Measurements from ENCODE around the gene IMMP2L.
"Not testable (repeated sequence)": the region's sequence is repeated elsewhere in the genome, so short reads cannot be mapped to it uniquely, and the experiment has no call there.

IMMP2L gene

DNA sequence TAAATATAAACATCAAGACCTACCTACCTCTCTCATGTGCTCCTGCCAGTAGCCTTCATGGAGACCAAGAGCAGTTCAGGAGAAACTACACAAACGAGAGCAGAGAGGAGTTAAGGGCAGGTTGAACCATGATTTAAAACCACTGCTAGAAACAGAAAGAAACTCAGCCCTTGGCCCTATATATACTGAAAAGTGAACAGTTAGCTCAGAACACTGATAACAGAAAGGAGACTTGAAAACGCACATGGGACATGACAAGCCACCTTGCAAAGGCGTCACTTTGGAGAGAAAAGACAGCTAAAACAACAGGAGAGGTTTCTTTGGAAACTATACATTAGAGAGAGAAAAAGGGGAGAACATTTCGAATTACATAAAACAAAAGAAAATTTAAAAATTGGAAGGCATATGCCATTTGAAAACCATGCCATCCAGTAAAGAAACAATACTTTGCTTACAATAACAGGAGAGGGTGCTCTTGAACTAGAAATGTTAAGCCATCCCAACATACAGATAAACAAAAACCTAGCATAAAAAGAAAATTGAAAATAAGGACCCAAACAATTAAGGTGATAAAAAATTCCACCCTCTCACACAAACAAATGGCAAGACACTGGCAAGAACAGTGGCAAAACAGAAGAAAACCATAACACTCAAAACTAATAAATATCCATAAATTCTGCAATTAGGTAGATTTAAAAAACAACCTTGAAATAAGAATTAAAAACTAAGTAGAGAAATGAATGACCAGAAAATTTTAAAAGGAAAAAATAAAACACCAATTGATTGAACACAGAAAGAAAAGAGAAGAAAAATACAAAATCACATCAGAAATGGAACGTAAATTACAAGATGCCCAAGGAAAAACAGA, 232.7 kb downstream of the IMMP2L start:
- no peak for DNase-seq (ENCODE audit: low read depth)

DNA sequence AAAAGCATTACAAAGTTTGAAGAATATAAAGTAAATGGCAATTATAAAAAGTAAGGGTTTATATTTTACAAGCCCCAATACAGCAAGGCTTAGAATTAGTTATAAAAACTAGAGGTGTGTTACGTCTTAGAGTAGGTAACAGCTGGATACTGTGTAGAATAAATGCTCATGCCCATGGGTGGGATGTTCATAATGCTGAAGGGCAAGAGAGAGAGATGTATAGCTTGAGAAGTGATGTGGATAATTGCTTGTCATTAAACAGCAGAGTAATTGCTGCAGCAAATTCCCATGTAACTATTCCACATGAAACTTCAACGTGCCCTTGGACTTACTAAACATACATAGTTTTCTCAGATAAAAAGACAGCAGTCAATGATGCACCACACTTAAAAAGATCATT, 233.8 kb downstream of the IMMP2L start:
- DNase-seq (ENCODE audit: low read depth), result no peak

DNA sequence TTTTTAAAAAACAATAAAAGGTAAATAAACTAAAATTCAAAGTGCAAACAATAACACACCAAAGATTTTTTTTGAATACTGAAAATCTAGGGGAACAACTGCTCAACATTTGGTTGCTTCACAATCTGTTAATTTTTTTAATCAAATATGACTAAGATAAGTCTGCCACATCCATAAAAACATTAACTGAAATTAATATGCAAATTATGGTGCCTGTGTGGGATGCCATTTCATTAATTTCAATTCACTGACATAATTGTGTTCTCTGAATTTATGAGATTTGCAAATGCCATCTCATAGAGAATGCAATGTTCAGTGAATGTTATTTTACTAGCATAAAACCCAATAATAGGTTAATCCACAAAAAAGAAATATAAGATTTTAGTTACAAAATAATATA, 237.5 kb downstream of the IMMP2L start:
- DNase-seq (ENCODE audit: low read depth), result no peak

DNA sequence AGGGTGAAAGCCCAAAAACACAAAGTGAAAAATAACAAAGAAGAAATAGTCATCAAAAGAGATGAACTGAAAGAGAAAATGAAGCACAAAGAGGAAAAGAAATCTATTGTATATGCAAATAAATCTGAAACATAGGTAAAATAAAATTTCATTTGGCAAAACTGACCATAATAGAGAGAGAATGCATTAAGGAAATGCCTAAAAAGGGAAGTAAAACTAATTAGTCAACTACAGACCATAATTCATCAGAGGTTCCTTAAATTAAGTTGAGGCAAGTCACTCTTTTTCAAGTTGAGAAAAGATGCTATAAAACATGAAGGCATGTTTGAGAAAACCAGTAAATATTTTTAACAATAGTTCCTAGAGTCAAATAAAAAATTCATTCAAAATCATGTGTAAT, 238.1 kb downstream of the IMMP2L start:
- no peak for DNase-seq (ENCODE audit: low read depth)

DNA sequence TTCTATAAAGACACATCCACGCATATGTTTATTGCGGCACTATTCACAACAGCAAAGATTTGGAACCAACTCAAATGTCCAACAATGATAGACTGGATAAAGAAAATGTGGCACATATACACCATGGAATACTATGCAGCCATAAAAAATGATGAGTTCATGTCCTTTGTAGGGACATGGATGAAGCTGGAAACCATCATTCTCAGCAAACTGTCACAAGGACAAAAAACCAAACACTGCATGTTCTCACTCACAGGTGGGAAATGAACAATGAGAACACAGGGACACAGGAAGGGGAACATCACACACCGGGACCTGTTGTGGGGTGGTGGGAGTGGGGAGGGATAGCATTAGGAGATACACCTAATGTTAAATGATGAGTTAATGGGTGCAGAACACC, 238.6 kb downstream of the IMMP2L start:
- DNase-seq (ENCODE audit: low read depth), result not testable (repeated sequence)

DNA sequence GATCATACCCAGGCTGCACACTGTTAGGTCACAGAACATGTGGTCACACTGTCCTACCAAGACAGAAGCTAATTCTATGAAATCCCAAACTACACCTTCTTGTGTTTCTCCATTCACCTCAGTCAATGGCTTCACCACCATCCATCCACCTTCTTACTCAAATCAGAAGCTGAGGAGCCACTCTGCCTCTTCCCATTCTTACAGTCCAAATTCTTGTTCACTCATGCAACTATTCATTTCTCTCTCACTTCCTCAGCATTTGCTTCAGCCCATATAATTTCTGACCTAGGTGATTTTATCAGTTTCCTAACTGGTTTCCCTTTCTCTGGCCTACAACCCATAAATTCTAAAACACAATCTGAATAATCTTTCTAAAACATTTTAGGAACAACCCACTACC, 242.2 kb downstream of the IMMP2L start:
- no peak for DNase-seq (ENCODE audit: low read depth)

DNA sequence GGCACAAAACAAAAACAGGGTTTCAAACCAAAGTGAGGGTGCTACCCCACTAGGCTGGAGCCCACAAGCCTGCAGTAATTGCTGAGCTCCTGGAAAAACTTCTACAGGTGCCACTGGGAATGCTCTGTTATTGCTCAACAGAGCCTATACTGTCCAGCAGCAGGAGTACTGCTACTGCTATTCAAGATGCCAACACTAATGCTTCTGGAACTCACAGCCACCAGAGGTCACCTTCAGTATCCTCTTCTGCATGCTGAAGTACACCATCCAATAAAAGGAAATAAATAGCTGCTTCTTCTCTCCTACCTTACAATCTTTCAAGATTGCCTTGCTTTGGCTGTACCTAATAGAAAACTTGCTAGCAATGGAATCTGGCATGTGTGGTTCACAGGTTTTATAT, 249.3 kb downstream of the IMMP2L start:
- DNase-seq (ENCODE audit: low read depth), result no peak

DNA sequence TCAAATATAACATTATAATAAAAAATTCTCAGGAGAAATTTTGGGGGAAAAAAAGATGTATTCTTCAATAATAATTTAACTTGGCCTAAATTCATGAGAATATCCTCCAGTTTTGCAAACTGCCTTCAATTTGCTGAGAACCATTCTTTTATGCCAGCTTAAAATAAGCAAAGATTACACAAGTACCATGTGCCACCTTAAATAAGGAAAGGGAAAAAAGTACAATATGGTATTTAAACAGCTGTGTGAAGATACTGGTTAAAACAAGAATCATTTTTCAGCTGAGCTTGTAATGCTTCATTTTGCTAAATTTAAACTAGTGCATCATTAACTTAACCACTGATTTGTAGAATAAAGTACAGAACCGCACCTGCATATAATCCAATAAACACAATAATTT, 253.6 kb downstream of the IMMP2L start:
- DNase-seq (ENCODE audit: low read depth), result no peak

DNA sequence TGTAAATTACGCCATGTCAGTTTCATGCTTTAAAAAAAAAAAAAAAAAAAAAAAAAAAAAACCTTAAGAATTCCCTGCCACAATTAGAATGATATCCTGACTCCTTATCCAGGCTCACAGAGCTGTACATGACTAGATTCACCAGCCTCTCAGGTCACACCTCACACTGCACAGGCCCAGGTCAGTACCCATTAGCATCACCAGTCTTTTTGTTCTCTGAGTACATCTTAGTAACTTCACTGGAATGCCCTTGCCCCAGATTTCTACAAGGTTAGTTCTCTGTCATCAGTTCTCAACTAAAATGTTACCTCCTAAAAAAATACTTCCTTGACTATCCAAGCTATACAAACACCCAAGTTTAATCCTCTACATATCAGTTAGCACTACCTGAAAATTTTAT, 260.4 kb downstream of the IMMP2L start:
- no peak for DNase-seq (ENCODE audit: low read depth)

DNA sequence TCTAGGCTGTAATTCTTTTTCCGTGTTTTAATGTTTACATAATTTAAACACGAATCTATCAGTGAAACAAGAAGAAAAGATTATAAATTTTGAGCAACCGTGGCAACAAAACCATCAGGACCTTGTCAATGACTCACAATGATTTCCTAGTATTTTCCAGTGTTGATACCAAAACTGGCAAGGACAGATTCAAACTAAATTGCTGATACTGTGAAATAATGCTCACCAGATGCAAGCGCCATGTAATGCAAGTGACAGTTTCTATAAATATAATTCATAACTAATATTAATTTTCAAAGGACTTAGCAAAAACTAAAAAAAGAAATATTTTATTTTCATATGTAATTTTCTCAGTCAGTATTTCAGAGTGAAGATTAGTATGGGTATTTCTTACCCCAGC, 267.8 kb downstream of the IMMP2L start:
- DNase-seq (ENCODE audit: low read depth), result no peak

DNA sequence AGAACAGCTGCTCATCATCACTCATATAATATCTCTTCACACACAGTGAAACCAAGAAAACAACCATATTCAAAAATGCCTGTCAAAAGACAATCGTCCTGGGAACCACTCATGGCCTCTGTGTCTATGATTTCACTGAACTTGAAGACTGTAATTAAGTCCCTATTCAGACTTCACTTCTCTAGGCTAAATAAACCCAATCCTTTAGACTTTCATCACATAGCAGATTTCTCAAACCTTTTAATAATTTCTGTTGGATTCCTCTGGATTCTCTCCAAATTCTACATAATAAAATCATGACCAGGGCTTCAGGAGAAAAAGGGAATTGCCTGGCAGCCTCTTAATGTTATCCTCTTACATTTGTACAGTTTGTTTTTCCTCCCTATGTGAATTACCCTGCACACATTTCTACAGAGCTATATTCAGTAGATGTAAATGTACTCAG, 270.2 kb downstream of the IMMP2L start:
- no peak for DNase-seq (ENCODE audit: low read depth)

DNA sequence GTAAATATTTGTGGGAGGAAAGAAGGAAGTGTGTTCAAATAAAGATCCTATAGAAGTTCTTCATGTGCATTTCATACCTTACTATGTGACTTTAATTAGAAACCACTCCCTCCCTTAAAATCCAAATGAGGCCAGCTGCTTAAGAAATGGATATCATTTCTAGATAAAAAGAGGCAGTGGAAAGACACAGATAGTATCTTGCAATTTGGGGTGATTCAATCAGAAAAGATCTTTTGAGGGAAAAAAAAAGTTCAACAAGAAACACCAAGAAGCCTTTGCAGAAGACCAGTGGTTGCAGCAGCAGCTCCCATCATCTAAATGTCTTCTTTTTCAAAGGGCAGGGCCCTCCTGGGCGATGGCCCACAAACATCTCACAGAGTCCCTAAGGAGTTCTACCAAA, 271.3 kb downstream of the IMMP2L start:
- DNase-seq (ENCODE audit: low read depth), result no peak

DNA sequence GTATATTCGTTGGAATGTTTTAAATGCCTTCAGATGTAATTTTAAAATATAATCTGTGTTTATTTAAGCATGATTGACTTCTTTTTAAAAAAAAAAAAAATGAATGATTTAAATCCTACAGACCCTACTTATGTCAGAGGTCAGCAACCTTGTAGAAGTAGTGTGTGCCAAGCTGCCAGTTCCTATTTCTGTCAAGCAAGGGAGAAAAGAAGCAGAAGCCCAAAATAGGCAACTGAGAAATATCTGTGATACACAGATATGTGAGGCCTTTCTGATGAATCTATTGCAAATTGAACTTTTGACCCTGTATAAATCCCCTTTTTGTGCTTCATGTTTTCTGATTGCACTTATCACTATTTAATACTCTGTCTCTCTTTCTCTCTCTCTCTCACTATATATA, 271.9 kb downstream of the IMMP2L start:
- no peak for DNase-seq (ENCODE audit: low read depth)

DNA sequence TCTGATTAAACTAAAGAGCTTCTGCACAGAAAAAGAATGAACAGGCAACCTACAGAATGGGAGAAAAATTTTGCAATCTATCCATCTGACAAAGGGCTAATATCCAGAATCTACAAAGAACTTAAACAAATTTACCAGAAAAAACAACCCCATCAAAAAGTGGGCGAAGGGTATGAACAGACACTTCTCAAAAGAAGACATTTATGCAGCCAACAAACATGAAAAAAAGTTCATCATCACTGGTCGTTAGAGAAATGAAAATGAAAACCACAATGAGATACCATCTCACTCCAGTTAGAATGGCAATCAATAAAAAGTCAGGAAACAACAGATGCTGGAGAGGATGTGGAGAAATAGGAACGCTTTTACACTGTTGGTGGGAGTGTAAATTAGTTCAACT, 273.9 kb downstream of the IMMP2L start:
- not testable (repeated sequence) for DNase-seq (ENCODE audit: low read depth)

DNA sequence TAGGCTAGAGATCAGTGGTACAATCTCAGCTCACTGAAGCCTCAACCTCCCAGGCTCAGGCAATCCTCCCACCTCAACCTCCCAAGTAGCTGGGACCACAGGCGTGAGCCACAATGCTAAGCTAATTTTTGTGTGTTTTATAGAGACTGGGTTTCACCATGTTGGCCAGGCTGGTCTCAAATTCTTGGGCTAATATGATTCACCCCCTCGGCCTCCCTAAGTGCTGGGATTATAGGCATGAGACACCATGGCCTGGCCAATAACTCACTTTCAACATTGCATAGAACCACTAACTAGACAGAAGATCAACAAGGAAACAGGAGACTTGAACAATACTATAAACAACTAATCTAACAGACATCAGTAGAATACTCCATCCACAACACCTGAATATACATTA, 279.7 kb downstream of the IMMP2L start:
- no peak for DNase-seq (ENCODE audit: low read depth)

DNA sequence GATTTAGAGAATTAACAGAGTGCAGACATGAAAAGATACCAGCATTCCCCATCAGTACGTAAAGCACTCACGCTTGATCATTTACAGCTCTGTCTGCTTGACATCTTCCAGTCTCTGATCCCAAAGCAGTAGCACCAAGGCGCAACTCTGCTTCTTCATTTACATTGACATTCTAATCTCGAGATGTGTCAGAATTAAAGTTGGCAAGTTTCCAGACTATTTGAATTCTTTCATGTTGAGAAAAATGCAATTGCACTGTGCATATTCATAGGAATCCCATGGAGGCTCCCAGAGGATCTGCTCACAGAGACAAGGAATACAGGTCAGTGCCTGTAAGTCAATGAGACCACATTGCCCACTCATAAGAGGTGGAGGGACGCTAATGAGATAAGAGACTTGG, 287.4 kb downstream of the IMMP2L start:
- DNase-seq (ENCODE audit: low read depth), result no peak

DNA sequence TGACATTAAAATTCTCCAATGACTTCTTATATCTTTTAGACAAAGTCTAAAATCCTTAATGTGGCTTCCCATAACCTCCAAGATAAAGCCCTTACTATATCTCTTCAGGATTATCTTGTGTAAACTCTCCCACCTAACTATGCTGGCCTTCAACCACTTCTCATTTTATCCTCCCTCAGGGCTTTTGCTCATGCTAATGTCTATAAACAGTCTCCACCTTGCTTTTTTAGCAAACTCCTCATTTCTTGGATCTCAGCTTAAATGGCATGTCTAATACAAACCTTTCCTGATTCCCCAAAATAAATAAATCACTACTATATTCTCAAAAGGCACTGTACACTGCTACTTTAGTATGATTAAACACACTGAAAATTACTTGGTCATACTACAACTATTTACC, 290.2 kb downstream of the IMMP2L start:
- DNase-seq (ENCODE audit: low read depth), result no peak

DNA sequence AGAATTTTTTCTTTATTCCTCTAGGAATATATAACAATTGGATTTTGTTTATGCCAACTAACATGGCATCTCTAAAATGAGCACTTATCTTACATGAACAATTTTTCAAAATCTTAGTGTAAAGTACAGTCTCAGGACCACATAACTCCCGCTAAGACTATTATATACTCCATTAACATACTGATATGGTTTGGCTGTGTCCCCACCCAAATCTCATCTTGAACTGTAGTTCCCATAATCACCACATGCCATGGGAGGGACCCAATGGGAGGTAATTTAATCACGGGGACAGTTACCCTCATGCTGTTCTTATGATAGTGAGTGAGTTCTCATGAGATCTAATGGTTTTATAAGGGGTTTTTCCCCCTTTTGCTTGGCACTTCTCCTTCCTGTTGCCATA, 291.5 kb downstream of the IMMP2L start:
- DNase-seq (ENCODE audit: low read depth), result not testable (repeated sequence)

DNA sequence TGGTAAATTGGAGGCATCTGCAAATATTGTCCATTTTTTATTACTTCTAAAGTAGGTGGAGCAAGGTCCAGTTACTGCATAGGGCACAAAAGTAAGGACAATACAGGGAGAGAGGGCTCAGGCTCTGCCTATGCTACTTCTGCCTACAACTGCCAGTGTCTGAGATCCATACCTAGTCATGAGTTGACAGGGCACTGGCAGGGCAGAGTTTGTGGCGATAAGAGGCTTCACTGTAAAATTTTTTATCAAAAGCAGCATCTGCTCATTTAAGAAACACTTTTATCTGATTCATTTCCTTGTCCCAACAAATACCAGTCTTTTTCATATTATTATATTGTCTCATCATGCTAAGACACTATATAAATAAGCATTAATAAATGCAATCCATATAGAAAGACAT, 293.4 kb downstream of the IMMP2L start:
- no peak for DNase-seq (ENCODE audit: low read depth)

DNA sequence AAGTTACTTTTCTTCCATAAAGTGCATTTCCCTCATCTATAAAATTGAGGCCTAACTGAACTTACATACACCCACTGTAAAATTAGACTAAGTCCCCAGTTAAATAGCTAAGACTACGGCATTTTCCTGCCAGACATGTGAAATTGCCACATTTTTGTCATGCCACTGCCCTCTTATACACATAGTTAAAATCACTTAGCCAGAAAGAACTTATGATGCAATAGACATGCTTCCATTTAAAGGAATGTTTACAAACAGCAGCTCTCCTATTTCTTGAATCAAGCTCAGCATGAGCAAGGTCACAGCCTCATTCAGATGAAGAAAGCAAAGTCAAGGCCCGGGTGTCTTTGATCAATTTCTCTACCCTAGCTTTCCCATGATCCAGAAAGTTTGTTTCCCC, 295.7 kb downstream of the IMMP2L start:
- DNase-seq (ENCODE audit: low read depth), result no peak

DNA sequence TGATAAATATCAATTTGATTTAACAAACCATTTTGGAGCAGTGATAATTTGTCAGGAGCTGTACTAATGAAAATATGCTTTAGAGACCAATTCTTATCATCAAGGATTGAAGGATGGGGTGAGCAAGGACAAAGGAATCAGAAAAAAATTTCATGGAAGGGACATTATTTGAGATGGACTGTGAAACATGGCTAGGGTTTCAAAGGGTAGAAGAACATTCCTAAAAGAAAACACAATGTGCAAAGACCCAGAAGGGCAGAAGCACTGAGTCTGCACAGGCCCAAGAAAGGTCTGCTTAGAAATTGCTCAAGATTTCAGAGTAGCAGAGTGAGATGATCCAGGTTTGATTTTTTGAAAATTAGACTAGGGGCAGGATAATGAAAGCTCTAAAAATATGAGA, 296.9 kb downstream of the IMMP2L start:
- no peak for DNase-seq (ENCODE audit: low read depth)

DNA sequence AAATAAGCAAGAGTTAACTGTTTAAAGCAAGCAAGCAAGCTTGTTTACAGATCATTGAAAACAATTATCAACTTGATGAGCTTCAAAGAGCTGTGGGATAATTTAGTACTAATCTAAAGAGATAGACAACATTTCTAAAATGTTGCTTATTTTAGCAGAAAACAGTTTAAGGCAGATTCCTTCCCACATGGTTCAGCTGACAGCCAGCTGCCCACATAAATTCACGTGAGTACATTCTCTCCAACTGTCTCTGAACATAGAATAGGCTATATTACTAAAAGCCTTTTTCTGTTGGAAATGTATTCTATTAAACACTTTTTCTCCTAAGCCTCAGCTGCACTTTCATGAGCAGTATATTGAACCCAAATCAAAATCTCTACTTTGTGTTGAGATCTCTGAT, 297.3 kb downstream of the IMMP2L start:
- DNase-seq (ENCODE audit: low read depth), result no peak

DNA sequence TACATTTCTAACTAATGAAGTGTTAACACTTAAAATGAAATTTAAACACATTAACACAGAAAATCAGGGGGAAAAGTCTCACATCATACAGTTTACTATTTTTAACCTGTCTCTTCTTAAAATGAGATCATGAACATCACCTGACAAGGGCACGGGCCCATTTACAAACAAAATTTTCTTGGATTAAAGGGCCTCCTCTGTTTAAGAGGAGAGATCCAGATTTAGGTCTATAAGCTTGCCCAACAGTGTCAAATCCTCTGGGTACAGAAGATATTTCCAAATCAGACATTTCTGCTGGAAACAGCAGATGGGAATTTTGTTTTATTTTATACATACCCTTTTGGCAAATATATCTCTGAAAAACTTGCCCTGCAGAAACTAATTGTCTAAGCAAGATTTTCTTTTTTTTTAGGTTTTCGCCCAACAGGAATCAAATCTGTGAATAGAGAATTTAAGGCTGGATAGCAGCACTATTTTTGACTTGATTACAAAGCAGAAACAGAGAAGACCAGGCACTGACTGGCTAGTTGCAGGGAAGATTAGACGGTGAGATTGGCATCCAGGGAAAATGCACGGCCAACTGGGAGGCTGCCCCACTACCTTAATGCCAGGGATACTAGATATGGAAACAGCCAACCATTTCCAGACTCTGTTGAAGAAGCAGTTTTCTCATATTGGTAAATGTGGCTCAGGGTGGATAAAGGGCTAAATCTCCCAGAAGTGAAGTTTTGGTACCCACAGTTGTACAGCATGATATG, 298.0 kb downstream of the IMMP2L start:
- DNase-seq (ENCODE audit: low read depth), result no peak

All from HS-5 (cell line).